GM12874 (cell line): ENCODE measurements around the gene ZNF699.

Experiments used
- TF ChIP-seq, protein P1 (sequence below): IDR thresholded peaks from 2 replicates; pipeline ENCODE4 v1.5.1; 2011; ENCODE audit warnings: low read depth, mild to moderate bottlenecking, control low read depth, low read length, moderate library complexity; ENCODE audit not compliant: insufficient read depth

The ZNF699 gene

DNA sequence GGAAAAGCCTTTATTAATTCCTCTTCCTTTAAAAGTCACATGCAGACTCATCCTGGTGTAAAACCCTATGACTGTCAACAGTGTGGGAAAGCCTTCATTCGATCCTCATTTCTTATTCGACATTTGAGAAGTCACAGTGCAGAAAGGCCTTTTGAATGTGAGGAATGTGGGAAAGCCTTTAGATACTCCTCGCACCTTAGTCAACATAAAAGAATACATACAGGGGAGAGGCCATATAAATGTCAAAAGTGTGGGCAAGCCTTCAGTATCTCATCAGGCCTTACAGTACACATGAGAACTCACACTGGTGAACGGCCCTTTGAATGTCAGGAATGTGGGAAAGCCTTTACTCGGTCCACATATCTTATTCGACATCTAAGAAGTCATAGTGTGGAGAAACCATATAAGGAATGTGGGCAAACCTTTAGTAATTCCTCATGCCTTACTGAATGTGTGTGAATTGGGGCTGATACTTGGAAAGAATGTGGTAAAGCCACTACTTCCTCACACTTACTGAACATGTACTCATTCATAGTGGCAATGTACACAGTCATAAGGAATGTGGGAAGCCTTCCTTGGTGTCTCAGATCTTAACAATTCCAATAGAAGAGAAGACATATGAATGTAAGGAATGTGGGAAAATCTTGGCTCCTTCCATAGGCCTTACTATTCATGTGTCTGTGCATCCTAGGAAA, 33.1 kb upstream of the ZNF699 start:
- TF ChIP-seq, protein P1, sequence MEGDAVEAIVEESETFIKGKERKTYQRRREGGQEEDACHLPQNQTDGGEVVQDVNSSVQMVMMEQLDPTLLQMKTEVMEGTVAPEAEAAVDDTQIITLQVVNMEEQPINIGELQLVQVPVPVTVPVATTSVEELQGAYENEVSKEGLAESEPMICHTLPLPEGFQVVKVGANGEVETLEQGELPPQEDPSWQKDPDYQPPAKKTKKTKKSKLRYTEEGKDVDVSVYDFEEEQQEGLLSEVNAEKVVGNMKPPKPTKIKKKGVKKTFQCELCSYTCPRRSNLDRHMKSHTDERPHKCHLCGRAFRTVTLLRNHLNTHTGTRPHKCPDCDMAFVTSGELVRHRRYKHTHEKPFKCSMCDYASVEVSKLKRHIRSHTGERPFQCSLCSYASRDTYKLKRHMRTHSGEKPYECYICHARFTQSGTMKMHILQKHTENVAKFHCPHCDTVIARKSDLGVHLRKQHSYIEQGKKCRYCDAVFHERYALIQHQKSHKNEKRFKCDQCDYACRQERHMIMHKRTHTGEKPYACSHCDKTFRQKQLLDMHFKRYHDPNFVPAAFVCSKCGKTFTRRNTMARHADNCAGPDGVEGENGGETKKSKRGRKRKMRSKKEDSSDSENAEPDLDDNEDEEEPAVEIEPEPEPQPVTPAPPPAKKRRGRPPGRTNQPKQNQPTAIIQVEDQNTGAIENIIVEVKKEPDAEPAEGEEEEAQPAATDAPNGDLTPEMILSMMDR: no peak

DNA sequence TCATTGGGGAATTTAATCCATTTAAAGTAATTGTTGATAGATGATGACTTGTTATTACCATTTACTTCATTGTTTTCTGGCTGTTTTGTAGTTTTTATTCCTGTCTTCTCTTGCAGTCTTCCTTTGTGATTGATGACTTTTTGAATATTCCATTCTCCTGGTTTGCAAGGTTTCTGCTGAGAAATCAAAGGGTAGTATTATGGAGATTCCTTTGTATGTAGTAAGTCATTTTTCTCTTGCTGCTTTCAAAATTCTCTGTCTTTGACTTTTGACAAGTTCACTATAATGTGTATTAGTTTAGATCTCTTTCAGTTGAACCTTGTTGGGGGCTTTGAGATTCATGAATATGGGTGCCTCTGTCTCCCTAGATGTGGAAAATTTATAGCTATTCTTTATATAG, 20.4 kb upstream of the ZNF699 start:
- TF ChIP-seq, protein P1: no peak

DNA sequence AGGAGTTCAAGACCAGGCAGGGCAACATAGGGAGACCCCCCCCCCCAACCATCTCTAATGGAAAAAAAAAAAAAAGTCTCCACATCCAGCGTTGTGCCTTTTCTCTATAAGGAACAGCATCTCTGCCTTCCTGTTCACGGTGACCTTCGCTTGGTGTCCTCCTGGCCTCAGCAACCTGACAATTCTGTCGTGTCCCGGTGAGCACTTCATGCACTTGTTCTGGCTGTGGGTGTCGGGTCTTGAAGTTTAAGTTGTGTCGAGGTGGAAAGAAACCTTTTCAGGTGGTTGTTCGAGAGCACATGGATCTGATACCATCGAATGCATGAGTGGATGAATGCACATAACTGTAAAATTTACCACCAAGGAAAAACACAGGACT, 14.9 kb upstream of the ZNF699 start:
- TF ChIP-seq, protein P1: no peak

DNA sequence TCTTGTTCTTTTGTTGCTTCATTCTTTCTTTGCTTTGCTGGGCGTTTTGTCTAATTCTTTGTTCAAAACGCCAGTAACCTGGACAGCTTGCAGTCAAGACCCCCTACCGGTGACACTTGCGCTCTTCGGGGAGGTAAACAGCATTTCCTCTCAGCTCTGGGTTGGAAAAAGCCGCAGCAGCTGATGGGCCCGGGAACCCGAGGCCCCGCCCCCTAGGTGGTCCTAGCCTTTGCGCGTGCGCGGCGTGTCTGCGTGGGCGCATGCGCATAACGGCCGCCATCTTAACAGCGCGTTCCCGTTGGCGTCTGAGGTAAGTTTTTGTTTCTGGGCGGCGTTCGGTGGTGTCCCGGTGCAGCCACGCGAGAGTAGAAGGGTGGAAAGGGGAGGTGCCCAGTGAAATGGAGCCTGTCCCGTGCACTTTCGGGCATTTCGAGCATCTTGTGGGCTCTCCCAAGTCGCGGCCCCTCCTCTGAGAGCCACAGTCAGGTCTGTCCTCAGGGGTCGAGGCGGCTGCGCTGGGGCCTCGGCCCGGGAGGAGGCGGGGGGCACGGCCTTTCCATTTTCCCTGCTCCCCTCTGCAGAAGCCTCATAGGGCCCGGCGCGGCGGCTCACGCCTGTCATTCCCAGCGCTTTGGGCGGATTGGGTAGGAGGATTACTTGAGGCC, 14.4 kb upstream of the ZNF699 start, which contains the start of gene ZNF559:
Gene ZNF559 (plus strand): TSS at position 261 of the 665 bp plus-strand sequence. CDS start 14,371 bp downstream, outside the sequence.
- TF ChIP-seq, protein P1: peak; percentile 35

DNA sequence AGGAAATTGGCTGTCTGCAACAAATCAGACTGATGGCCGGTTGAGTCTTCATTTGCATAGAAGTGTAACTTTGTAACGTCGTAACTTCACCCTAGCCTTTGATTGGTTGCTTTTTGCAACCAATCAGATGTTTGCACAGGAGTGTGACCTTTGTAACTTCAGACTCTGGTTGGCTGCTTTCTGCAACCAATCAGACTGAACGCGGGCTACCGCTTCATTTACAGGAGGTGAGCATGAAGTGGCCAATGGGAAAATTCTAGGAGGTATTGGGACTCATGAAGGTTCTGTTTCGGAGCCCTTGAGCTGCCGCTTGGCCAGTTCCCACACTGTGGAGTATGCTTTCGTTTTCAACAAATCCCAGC, 13.9 kb upstream of the ZNF699 start:
- TF ChIP-seq, protein P1: no peak

DNA sequence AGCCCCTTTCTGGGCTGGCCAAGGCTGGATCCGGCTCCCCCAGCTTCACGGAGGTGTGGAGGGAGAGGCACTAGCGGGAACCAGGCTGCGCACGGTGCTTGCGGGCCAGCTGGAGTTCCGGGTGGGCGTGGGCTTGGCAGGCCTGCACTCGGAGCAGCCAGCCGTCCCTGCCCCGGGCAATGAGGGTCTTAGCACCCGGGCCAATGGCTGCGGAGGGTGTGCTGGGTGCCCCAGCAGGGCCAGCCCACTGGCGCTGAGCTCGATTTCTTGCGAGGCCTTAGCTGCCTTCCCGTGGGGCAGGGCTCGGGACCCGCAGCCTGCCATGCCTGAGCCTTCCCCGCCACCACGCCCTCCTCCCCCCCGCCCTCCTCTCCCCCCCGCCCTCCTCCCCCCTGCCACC, 11.7 kb upstream of the ZNF699 start:
- TF ChIP-seq, protein P1: no peak

DNA sequence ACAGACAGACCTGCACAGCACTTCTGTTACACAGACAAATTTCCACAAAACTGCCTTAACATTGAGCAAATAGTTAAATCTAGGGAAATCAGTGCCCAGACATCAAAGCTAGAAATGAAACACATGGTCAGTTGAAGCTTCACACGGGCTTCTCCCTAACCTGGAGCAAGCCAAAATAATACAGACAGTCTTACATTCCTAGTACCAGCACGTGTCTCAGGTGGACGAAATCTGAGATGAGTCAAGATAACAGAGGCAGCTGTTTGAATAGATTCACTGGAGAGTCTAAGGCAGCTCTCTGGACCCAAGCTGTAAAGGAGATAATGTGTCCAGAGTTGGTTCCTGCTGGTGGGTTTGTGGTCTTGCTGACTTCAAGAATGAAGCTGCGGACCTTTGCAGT, 4.1 kb upstream of the ZNF699 start:
- TF ChIP-seq, protein P1: no peak
